Activated T-cell treated with anti-CD3 and anti-CD28 coated beads, Interleukin-2, amount 50 U/mL, for 24 hours (primary cell): ENCODE measurements around the gene LHFPL4.

Source experiments
- DNase-seq: peaks from one replicate; pipeline ENCODE4 v3.0.0-alpha.2; 2020
- H3K27ac Mint-ChIP-seq: 2 replicates; pipeline ENCODE4 v1.8.0; 2020; ENCODE audit warnings: mild to moderate bottlenecking, mixed read lengths
- H3K27me3 Mint-ChIP-seq: 2 replicates; pipeline ENCODE4 v1.8.0; 2020; ENCODE audit warnings: mixed read lengths
- H3K36me3 Mint-ChIP-seq: 2 replicates; pipeline ENCODE4 v1.8.0; 2020; ENCODE audit warnings: low read depth, mixed read lengths
- H3K4me1 Mint-ChIP-seq: 2 replicates; pipeline ENCODE4 v1.8.0; 2020; ENCODE audit warnings: low read depth, mixed read lengths
- H3K4me3 Mint-ChIP-seq: 2 replicates; pipeline ENCODE4 v1.8.0; 2020; ENCODE audit warnings: mild to moderate bottlenecking, moderate library complexity, mixed read lengths
- H3K9me3 Mint-ChIP-seq: 2 replicates; pipeline ENCODE4 v1.8.0; 2020; ENCODE audit warnings: mixed read lengths

LHFPL4 gene

DNA sequence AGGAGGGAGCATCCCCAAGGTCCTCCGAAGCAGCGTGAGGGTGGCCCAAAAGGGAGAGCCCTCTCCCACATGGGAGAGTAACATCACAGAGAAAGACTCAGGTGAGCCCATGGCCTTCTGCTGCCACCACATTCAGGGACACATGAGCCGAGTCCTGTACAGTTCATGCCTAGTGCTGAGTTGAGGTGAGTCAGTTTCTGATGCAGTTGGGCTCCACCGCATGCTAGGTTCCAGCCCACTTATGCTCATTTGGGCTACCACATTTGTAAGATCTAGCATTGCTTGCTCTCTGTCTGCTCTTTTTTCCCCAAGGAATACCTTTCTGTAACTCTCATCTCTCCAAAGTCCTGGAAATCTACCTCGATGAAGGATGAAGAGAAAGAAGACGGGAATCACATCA lies 79.1 kb downstream of the LHFPL4 start:
- Mint-ChIP-seq H3K4me1 (no peaks in the 10 kb centered on the region), H3K36me3 (peaks cover 96% of the 10 kb centered on the region), H3K27ac (no peak overlapping the region), H3K4me3 (no peak overlapping the region), H3K9me3 (no peaks in the 10 kb centered on the region), H3K27me3 (no peaks in the 10 kb centered on the region)
- DNase-seq: no peak

DNA sequence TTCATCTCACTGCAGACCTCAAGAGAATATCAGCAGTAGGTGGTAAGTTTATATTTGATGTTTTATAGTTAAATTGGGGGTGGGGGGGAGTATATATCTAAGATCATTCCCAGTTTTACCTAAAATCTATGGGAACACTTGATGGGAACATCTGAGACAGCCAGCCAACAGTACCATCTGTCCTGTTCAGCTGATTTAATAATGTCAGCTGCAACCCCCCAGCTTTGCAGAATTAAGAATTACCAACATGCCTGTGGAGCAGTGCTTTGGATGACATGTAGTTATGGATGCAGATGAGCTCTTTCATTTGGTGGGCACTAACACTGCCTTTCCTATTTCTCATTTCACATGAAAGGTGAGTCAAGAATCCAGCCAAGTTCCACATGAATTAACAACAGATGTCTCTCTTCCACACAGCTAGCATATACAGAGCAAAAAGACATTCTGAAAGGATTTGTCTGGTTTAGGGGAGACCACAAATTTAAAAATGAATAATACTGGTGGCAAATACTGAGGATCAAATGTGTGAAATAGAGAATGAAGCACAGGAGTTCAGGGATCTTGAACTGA lies 80.0 kb downstream of the LHFPL4 start:
- Mint-ChIP-seq H3K27ac (peak overlapping the region; percentile 19), H3K4me3 (no peak overlapping the region), H3K36me3 (peaks cover 97% of the 10 kb centered on the region), H3K9me3 (no peaks in the 10 kb centered on the region), H3K4me1 (peaks cover 1% of the 10 kb centered on the region), H3K27me3 (no peaks in the 10 kb centered on the region)
- no peak for DNase-seq

DNA sequence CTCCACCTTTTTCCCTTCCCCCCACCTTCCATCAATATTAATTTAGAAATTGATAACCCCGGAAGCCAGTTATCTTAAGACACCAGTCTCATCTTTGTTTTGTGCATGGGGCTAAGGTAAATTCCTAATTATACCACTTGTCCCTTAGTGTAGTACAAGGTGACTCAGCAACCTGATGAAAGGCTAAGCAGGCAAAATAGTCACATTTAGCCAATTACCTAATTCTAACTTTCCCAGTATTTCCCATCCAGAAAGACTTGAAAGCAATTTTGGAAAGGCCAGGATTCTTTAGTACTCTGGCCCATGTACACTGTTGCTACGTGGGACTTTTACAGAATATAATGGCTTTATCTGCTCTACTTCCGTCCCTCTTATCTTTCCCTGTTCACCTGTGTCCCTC lies 83.6 kb downstream of the LHFPL4 start:
- H3K27ac Mint-ChIP-seq: peak overlapping the region; percentile 10
- peaks cover 98% of the 10 kb centered on the region for H3K36me3 Mint-ChIP-seq
- H3K27me3 Mint-ChIP-seq: no peaks in the 10 kb centered on the region
- DNase-seq: no peak
- H3K4me1 Mint-ChIP-seq: peaks cover 13% of the 10 kb centered on the region
- no peaks in the 10 kb centered on the region for H3K9me3 Mint-ChIP-seq
- no peak overlapping the region for H3K4me3 Mint-ChIP-seq

GRCh38 chr3:9468460-9468859 lies 85.2 kb downstream of the LHFPL4 start:
- Mint-ChIP-seq H3K4me1 (peaks cover 13% of the 10 kb centered on the region), H3K36me3 (peaks cover 97% of the 10 kb centered on the region), H3K27me3 (no peaks in the 10 kb centered on the region), H3K27ac (peak overlapping the region; percentile 74), H3K4me3 (no peak overlapping the region), H3K9me3 (no peaks in the 10 kb centered on the region)
- DNase-seq: no peak

GRCh38 chr3:9467451-9467850 lies 86.2 kb downstream of the LHFPL4 start:
- Mint-ChIP-seq H3K4me3 (no peak overlapping the region), H3K4me1 (peaks cover 13% of the 10 kb centered on the region), H3K9me3 (no peaks in the 10 kb centered on the region), H3K36me3 (peaks cover 97% of the 10 kb centered on the region), H3K27ac (peak overlapping the region; percentile 58), H3K27me3 (no peaks in the 10 kb centered on the region)
- no peak for DNase-seq

DNA sequence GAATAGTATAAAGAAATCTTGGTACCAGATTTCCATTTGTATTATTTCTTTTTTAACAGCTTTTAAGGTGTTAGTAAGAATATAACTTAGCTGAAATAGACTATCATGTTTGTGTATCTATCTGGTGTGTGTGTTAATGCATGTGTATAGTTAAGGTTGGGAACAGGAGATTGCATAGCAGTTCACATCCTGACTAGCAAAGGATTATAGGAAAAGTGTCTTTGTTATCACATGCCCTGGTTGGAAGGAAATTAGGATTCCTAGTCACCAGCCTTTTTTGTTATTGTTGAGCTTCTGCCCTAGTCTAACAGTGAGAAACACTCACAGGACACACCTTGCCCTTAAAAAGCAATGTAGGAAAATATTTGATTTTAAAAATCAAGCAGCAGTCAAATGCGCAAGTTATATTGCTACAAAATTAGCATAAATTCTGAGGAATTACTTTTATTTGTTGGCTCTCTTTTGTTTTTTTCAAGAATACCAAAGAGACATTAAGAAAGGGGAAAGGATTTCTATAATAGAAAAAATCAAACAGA lies 98.0 kb downstream of the LHFPL4 start:
- Mint-ChIP-seq H3K4me1 (peaks cover 23% of the 10 kb centered on the region), H3K4me3 (no peak overlapping the region), H3K27me3 (no peaks in the 10 kb centered on the region), H3K36me3 (peaks cover 79% of the 10 kb centered on the region), H3K9me3 (no peaks in the 10 kb centered on the region), H3K27ac (no peak overlapping the region)
- no peak for DNase-seq

GRCh38 chr3:9452417-9452816 lies 101.2 kb downstream of the LHFPL4 start:
- Mint-ChIP-seq H3K9me3 (no peaks in the 10 kb centered on the region), H3K4me3 (no peak overlapping the region), H3K27me3 (no peaks in the 10 kb centered on the region), H3K36me3 (peaks cover 90% of the 10 kb centered on the region), H3K27ac (peak overlapping the region; percentile 91), H3K4me1 (peaks cover 27% of the 10 kb centered on the region)
- DNase-seq: no peak

DNA sequence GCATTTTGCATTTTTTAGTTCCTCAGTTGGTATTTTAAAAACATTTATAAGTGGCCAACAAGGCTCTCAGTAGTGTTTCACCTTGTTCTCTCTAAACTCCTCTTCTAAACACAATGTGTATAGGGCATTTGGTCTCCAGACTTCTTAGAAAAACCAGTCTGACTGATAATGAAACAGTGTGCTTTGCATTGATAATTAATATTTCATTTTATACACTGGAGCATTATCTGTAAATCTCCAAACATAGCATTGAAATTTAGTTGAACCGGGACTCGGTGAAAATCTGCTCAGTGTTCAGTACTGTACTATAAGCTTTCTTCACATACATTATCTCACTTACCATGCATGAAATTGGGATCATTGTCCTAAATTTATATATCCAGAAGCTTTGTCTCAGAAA lies 102.6 kb downstream of the LHFPL4 start:
- Mint-ChIP-seq H3K4me3 (no peak overlapping the region), H3K27ac (peak overlapping the region; percentile 91), H3K27me3 (no peaks in the 10 kb centered on the region), H3K9me3 (no peaks in the 10 kb centered on the region), H3K36me3 (peaks cover 91% of the 10 kb centered on the region), H3K4me1 (peaks cover 27% of the 10 kb centered on the region)
- no peak for DNase-seq

GRCh38 chr3:9450126-9450525 lies 103.5 kb downstream of the LHFPL4 start:
- Mint-ChIP-seq H3K4me1 (peaks cover 27% of the 10 kb centered on the region), H3K4me3 (no peak overlapping the region), H3K36me3 (peaks cover 89% of the 10 kb centered on the region), H3K27ac (peak overlapping the region; percentile 22), H3K9me3 (no peaks in the 10 kb centered on the region), H3K27me3 (no peaks in the 10 kb centered on the region)
- no peak for DNase-seq

DNA sequence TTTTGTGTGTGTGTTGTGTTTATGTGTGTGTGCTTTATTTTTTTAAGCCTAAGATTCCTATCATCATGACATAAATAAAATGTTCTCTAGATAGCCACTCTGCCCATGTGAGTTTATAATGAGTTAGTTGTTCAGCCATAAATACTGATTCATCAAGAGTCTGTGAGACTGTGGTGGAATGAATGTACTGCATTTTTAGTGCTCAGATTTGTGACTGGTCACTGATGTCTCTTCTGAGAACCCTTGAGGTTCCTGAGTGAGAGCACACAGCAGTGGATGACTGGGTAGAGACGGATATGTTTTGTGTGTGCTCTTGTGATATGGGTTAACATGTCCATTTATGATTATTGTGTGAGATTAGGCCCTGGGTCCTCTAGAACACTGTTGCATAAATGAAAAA lies 105.0 kb downstream of the LHFPL4 start:
- Mint-ChIP-seq H3K4me3 (no peak overlapping the region), H3K4me1 (peaks cover 27% of the 10 kb centered on the region), H3K27ac (peak overlapping the region; percentile 20), H3K27me3 (no peaks in the 10 kb centered on the region), H3K9me3 (no peaks in the 10 kb centered on the region), H3K36me3 (peaks cover 93% of the 10 kb centered on the region)
- DNase-seq: no peak
